Activated CD4-positive, alpha-beta memory T cell treated with anti-CD3 and anti-CD28 coated beads, Interleukin-2, amount 10 ng/mL, durations not matched to agents 7 days and 5 days (primary cell): ENCODE data around the gene GPR183. TPM values are rescaled to one million over a fixed set of nuclear protein-coding genes. Genes with fewer than 3 reads are reported as not detected.

Experiments used
- CTCF ChIA-PET: fragments of 350-600 bp; sonication (Branson Sonifier 250); formaldehyde crosslinking; loops from one replicate; lab custom pipeline; 2021; ENCODE audit warnings: antibody characterized with exemption, inconsistent platforms; lab: Charles Lee
- POLR2A ChIA-PET: fragments of 350-600 bp; sonication (Branson Sonifier 250); formaldehyde crosslinking; loops from one replicate; lab custom pipeline; 2021; ENCODE audit warnings: antibody characterized with exemption; lab: Charles Lee
- DNase-seq: peaks from one replicate; pipeline ENCODE4 v3.0.0-alpha.2; 2020
- H3K27ac Mint-ChIP-seq: one replicate; pipeline ENCODE4 v1.8.0; 2021; ENCODE audit warnings: mild to moderate bottlenecking, mixed read lengths
- H3K27me3 Mint-ChIP-seq: one replicate; pipeline ENCODE4 v1.8.0; 2021; ENCODE audit warnings: mixed read lengths
- H3K36me3 Mint-ChIP-seq: one replicate; pipeline ENCODE4 v1.8.0; 2021; ENCODE audit warnings: low read depth, mixed read lengths
- H3K4me1 Mint-ChIP-seq: one replicate; pipeline ENCODE4 v1.8.0; 2021; ENCODE audit warnings: mixed read lengths
- H3K4me3 Mint-ChIP-seq: one replicate; pipeline ENCODE4 v1.8.0; 2021; ENCODE audit warnings: mild to moderate bottlenecking, mixed read lengths
- H3K9me3 Mint-ChIP-seq: one replicate; pipeline ENCODE4 v1.8.0; 2021; ENCODE audit warnings: mixed read lengths
- total RNA-seq, 2 experiments: library from RNA; stranded (reverse); gene quantifications; one replicate each; pipeline ENCODE4 v1.2.3, GENCODE V29; 2021

The GPR183 gene
- total RNA-seq, 2 experiments from 2014 or later: 43.7 to 46.2 TPM

DNA sequence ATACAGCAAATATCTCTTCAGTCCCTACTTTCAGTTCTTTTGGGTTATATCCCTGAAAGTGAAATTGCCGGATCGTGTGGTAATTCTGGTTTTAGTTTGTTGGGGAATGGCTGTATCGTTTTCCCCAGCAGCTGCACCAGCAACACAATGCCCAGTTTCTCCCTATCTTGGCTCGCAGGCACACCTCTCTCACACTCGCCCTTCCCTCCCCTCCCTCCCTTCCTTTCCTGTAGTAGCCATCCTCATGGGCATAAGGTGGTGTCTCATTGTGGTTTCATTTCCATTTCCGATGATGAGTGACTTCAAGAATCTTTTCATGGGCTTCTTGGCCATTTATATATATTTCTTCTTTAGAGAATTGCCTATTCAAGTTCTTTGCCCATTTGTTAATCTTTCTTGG, 40.4 kb downstream of the GPR183 start:
- no peak overlapping the region for H3K27ac Mint-ChIP-seq
- POLR2A ChIA-PET: interaction anchor here (1.2 to 4.1 kb wide), 6 partner anchors 11 to 90 kb away, joined by 3 to 51 read pairs (median 6); partner anchors contain the start of gene UBAC2
- CTCF ChIA-PET: interaction anchor here (0.8 to 10.3 kb wide), 21 partner anchors 9 to 424 kb away, joined by 3 to 398 read pairs (median 8); partner anchors contain the start of genes GPR18 and UBAC2
- no peak for DNase-seq
- H3K4me1 Mint-ChIP-seq: peaks cover 53% of the 10 kb centered on the region
- H3K27me3 Mint-ChIP-seq: no peaks in the 10 kb centered on the region
- no peak overlapping the region for H3K4me3 Mint-ChIP-seq
- H3K36me3 Mint-ChIP-seq: peaks cover 20% of the 10 kb centered on the region
- peaks cover under 1% of the 10 kb centered on the region for H3K9me3 Mint-ChIP-seq

DNA sequence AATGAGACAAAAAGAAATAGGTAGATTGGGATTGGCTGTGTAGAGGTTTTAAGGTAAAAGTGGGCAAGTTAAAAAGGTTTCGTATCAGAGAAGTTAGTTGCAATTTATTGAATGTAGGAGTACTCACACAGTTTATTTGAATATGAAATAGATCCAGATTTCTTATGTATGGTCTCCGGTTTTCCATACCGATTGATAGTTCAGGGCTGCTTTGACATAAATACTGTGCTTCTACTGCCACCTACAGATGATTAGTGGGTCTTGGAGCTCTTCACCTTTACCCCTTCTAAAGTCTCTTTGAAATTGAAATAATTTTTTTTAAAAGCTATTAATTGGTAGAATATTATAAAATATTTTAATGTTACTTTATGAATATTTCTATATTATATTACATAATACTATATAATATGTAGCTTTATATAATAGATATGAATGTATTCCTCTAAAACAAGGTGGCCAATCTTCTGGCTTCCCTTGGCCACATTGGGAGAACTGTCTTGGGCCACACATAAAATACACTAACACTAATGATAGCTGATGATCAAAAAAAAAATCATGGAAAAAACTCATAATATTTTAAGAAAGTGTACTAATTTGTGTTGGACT, 41.3 kb downstream of the GPR183 start:
- no peak overlapping the region for H3K27ac Mint-ChIP-seq

DNA sequence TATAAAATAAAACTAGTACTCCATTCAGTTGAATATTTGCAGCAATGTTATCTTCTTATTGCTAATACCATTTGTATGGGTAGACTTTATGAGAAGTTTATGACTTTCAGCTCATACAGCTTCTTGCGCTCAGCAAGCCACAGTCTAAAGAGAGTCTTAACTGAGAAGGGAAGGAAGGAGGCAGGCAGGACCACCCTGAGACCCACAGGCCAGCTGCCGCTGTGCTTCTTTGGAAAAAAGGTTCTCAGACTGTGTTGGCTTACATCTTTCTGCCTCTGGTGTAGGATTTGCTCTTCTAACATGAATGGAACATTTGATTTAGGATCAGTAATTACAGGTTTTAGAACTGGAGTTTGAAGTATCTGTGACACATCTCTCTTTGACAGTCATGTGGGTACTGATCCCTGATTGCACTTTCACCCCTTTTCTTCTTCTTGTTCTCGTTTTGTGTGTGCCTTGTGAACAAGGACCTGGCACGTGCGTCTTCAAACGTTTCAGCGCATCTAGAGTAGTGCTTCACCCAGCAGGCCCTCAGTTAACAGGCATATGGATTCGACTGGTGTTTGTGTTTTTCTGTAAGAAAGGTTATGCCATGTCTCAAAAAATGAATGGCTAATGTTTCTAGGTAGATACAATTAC, 41.9 kb downstream of the GPR183 start:
- peaks cover 47% of the 10 kb centered on the region for H3K4me1 Mint-ChIP-seq
- POLR2A ChIA-PET: interaction anchor here (0.5 to 4.1 kb wide), 10 partner anchors 9 to 399 kb away, joined by 3 to 51 read pairs (median 5); partner anchors contain the start of gene UBAC2
- H3K4me3 Mint-ChIP-seq: no peak overlapping the region
- H3K27ac Mint-ChIP-seq: no peak overlapping the region
- H3K27me3 Mint-ChIP-seq: no peaks in the 10 kb centered on the region
- DNase-seq: no peak
- no peaks in the 10 kb centered on the region for H3K9me3 Mint-ChIP-seq
- peaks cover 16% of the 10 kb centered on the region for H3K36me3 Mint-ChIP-seq
- CTCF ChIA-PET: interaction anchor here (0.6 to 10.3 kb wide), 43 partner anchors 9 to 423 kb away, joined by 3 to 398 read pairs (median 5); partner anchors contain the start of gene UBAC2

More for the DNA sequence above, 41.3 kb downstream of the GPR183 start:
- CTCF ChIA-PET: interaction anchor here (0.5 to 10.3 kb wide), 49 partner anchors 8 to 423 kb away, joined by 3 to 398 read pairs (median 4); partner anchors contain the start of genes GPR18 and UBAC2
- no peak overlapping the region for H3K4me3 Mint-ChIP-seq
- DNase-seq: no peak
- POLR2A ChIA-PET: interaction anchor here (0.5 to 4.1 kb wide), 10 partner anchors 9 to 400 kb away, joined by 3 to 51 read pairs (median 4); partner anchors contain the start of gene UBAC2
- H3K36me3 Mint-ChIP-seq: peaks cover 14% of the 10 kb centered on the region
- H3K4me1 Mint-ChIP-seq: peaks cover 48% of the 10 kb centered on the region
- H3K27me3 Mint-ChIP-seq: no peaks in the 10 kb centered on the region
- H3K9me3 Mint-ChIP-seq: no peaks in the 10 kb centered on the region

DNA sequence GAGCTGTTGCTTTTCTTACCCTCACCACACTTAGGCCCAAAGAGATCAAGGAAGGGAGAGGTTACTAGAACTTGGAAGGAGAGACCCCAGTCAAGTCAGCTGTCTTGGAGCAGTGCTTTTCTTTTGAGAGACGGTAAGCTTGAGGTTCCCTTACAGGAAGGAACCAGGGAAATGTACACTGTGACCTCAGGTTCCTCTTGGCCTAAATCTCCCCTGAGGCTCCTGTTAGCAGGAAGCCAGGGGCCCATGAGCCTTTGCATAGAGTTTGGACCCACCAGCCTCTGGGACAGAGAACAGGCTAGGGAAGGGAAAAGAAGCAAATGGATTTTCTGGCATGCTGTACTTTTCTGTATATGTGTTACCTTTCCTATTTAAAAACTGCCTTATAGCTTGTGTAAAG, 43.1 kb downstream of the GPR183 start:
- POLR2A ChIA-PET: interaction anchor here (0.6 to 4.1 kb wide), 6 partner anchors 8 to 87 kb away, joined by 3 to 51 read pairs (median 6); partner anchors contain the start of gene UBAC2
- no peak for DNase-seq
- CTCF ChIA-PET: interaction anchor here (0.7 to 10.3 kb wide), 11 partner anchors 8 to 395 kb away, joined by 3 to 398 read pairs (median 5); partner anchors contain the start of gene UBAC2
- H3K9me3 Mint-ChIP-seq: no peaks in the 10 kb centered on the region
- no peak overlapping the region for H3K4me3 Mint-ChIP-seq
- peaks cover 27% of the 10 kb centered on the region for H3K36me3 Mint-ChIP-seq
- no peaks in the 10 kb centered on the region for H3K27me3 Mint-ChIP-seq
- H3K27ac Mint-ChIP-seq: peak overlapping the region; percentile 17
- H3K4me1 Mint-ChIP-seq: peaks cover 53% of the 10 kb centered on the region

DNA sequence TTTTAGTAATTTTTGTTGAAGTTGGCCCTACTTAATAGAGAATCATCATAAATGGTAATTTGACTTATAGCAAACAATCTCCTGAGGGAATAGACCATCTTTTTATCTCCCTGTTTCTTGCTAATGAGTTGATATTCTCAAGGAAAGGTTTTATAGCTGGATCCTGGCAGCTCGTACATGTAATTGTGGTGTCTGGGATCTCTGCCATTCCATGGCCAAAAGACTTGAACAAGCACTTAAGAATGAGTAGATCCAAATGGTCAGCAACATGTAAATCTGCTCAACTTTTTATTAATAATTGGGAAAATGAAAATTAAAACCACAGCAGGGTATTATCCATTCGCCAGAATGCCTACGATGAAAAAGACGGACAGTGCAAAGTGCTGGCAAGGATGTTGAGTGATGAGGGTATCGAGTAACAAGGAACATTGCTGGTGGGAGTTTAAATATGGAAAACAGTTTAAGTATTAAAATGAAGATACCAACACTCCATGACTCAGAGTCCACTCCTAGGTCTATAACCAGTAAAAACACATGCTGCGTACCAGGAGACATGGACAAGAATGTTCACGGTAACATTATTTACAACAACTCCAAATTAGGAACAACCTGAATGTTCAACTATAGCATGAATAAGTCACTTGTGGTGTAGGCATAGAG, 43.9 kb downstream of the GPR183 start:
- Mint-ChIP-seq H3K9me3 (no peaks in the 10 kb centered on the region), H3K27ac (peak overlapping the region; percentile 17), H3K4me3 (no peak overlapping the region), H3K4me1 (peaks cover 55% of the 10 kb centered on the region), H3K36me3 (peaks cover 24% of the 10 kb centered on the region), H3K27me3 (no peaks in the 10 kb centered on the region)
- ChIA-PET POLR2A (interaction anchor here (1.2 to 4.1 kb wide), 3 partner anchors 64 to 87 kb away, joined by 5 to 51 read pairs (median 9); partner anchors contain the start of gene UBAC2), CTCF (interaction anchor here (1.0 to 10.3 kb wide), 6 partner anchors 25 to 172 kb away, joined by 5 to 398 read pairs (median 92); partner anchors contain the start of gene UBAC2)
- DNase-seq: no peak

DNA sequence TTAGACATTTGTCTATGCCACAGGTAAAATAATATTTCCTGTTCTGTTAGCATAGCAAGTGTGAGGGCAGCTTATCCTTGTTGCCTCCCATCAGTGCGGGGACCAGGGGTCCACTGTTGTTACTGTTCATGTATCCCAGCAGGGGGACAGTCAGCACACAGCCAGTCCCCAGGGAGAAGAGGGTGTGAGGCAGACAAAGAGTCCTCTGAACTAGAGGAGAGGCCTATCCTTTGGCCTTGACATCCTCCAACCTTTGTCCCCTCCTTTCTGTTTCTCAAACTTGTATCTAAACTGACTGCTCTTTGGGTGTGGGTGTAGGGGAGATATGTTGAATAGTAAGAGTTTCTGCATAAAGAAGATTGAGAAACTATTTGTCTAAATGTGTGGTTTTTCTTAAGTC, 46.1 kb downstream of the GPR183 start:
- H3K36me3 Mint-ChIP-seq: peaks cover 31% of the 10 kb centered on the region
- POLR2A ChIA-PET: interaction anchor here (2.2 kb wide), 1 partner anchor 60 kb away, joined by 21 read pairs; the partner anchor contains the start of gene UBAC2

DNA sequence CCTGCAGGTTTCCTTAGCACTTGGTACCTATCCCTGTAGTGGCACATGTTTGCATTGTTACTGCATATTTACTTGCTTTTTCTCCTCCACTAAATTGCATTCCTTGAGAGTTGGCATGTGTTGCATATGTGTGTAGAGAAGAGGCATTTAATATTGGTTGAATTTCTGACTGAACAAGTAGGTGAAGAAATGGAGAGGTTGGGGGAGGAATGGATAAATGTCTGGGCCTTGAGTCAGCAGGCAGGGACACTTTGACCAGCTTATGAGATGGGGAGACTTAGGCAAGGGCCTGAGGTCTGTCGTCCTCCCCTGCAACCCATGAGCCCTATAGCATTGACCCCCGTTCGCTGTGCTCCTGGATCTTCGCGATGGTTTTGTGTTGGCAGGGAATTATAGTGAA, 47.0 kb downstream of the GPR183 start:
- H3K4me3 Mint-ChIP-seq: no peak overlapping the region
- peak overlapping the region; percentile 91 for H3K27ac Mint-ChIP-seq
- peaks cover 63% of the 10 kb centered on the region for H3K4me1 Mint-ChIP-seq
- no peaks in the 10 kb centered on the region for H3K27me3 Mint-ChIP-seq
- ChIA-PET POLR2A (interaction anchor here (2.2 kb wide), 1 partner anchor 59 kb away, joined by 21 read pairs; the partner anchor contains the start of gene UBAC2), CTCF (interaction anchor here (0.5 to 2.7 kb wide), 3 partner anchors 9 to 84 kb away, joined by 3 to 11 read pairs (median 4); no protein-coding TSS in a partner anchor)
- DNase-seq: no peak
- peaks cover 31% of the 10 kb centered on the region for H3K36me3 Mint-ChIP-seq
- no peaks in the 10 kb centered on the region for H3K9me3 Mint-ChIP-seq

More for the DNA sequence above, 46.1 kb downstream of the GPR183 start:
- DNase-seq: no peak
- H3K27me3 Mint-ChIP-seq: no peaks in the 10 kb centered on the region
- no peaks in the 10 kb centered on the region for H3K9me3 Mint-ChIP-seq
- H3K4me3 Mint-ChIP-seq: no peak overlapping the region
- CTCF ChIA-PET: interaction anchor here (2.7 kb wide), 1 partner anchor 84 kb away, joined by 11 read pairs; no protein-coding TSS in a partner anchor
- no peak overlapping the region for H3K27ac Mint-ChIP-seq
- peaks cover 64% of the 10 kb centered on the region for H3K4me1 Mint-ChIP-seq

DNA sequence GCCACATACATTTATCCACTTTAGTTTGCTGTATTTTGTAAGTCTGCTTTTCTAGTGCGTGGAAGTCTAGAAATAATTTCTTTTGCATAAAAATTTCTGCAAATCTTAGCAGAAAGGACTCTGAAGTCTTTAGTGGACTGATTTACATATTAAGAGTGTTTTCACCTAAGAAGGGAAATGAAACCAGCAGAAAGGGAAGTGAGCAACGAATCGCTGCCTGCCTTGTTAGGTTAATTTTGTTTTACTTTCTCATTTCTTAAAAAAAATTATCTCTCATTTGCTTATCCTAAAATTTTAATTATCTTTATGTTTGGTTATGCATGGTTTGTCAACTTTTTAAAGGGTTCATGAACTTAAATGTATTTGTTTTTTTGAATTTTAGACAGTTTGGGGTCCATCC, 48.3 kb downstream of the GPR183 start:
- peak; percentile 40 for DNase-seq

DNA sequence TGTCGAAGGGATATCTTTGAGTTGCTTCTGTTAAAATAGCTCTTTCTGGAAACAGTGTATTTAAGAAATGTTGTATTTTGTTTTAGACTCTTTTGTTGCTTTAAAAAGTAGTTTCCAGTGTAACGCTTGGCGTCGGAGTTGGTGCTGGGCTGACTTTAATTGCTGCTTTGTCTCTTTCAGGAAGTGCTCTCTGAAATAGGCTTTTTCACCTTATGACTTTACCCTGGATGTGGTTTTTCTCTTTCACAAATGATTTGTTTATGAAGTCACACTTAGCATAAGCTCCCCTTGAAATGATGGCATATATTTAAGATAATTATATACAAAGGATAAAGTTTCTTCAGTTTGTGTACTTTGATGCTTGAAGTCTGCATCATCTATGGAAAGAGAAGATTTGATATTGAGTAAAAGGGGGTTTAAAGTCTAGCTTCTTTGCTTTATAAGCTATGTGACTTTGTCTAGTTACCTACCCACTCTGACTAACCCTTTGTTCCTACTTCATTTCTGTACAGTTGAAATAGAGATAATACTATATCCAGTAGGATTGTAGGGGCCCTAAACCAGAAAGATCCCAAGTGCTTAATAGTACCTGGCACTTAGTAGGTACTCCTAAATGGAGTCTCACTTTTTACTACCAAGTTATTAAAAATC, 48.9 kb downstream of the GPR183 start, which contains the start of gene GPR18:
Gene GPR18, minus strand, starts transcription at position 170 of the 651 bp plus-strand sequence. CDS start 2,507 bp downstream, outside the sequence.
- Mint-ChIP-seq H3K27me3 (no peaks in the 10 kb centered on the region), H3K9me3 (no peaks in the 10 kb centered on the region), H3K4me1 (peaks cover 54% of the 10 kb centered on the region), H3K4me3 (peak within 1 kb of the TSS; percentile 78), H3K36me3 (peaks cover 39% of the 10 kb centered on the region), H3K27ac (peak within 1 kb of the TSS; percentile 91)
- ChIA-PET CTCF (interaction anchor here (0.7 to 4.3 kb wide), 13 partner anchors 8 to 178 kb away, joined by 3 to 31 read pairs (median 6); partner anchors contain the start of gene UBAC2), POLR2A (interaction anchor here (0.8 to 5.1 kb wide), 27 partner anchors 11 to 244 kb away, joined by 3 to 99 read pairs (median 5); partner anchors contain the start of genes GPR183 and UBAC2)
- peak; percentile 48 for DNase-seq

More for the DNA sequence above, 48.3 kb downstream of the GPR183 start:
- Mint-ChIP-seq H3K36me3 (peaks cover 38% of the 10 kb centered on the region), H3K9me3 (no peaks in the 10 kb centered on the region), H3K4me1 (peaks cover 60% of the 10 kb centered on the region), H3K4me3 (peak overlapping the region; percentile 78), H3K27ac (peak overlapping the region; percentile 91), H3K27me3 (no peaks in the 10 kb centered on the region)
- POLR2A ChIA-PET: interaction anchor here (0.8 to 5.1 kb wide), 24 partner anchors 10 to 243 kb away, joined by 3 to 99 read pairs (median 6); partner anchors contain the start of genes GPR183 and UBAC2
- CTCF ChIA-PET: interaction anchor here (1.1 to 4.3 kb wide), 9 partner anchors 10 to 177 kb away, joined by 4 to 31 read pairs (median 11); partner anchors contain the start of gene UBAC2

DNA sequence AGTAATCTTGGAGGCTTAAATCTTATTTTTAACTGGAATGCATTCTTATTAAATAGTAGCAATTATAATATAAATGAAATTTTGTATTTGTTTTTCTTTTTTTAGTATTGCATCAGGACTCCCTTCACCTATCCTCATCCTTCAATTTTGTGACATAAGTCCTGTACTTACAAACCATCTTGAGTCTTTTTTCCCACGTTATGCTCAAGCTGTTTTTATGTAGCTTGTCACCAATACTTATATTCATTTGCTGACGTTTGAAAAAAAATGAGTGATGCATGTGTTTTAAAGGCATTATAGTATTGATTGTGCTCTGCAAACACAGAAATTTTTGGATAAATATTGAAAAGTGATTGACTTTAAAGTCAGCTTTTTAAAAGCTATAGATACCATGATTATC, 49.9 kb downstream of the GPR183 start:
- POLR2A ChIA-PET: interaction anchor here (0.8 to 5.1 kb wide), 14 partner anchors 12 to 211 kb away, joined by 3 to 99 read pairs (median 7); partner anchors contain the start of genes GPR183 and UBAC2
- H3K27me3 Mint-ChIP-seq: no peaks in the 10 kb centered on the region
- CTCF ChIA-PET: interaction anchor here (0.6 to 4.3 kb wide), 14 partner anchors 8 to 179 kb away, joined by 3 to 31 read pairs (median 4); partner anchors contain the start of gene UBAC2
- peaks cover 39% of the 10 kb centered on the region for H3K36me3 Mint-ChIP-seq
- peaks cover 51% of the 10 kb centered on the region for H3K4me1 Mint-ChIP-seq
- no peak overlapping the region for H3K27ac Mint-ChIP-seq
- no peaks in the 10 kb centered on the region for H3K9me3 Mint-ChIP-seq
- no peak for DNase-seq
- peak overlapping the region; percentile 71 for H3K4me3 Mint-ChIP-seq

DNA sequence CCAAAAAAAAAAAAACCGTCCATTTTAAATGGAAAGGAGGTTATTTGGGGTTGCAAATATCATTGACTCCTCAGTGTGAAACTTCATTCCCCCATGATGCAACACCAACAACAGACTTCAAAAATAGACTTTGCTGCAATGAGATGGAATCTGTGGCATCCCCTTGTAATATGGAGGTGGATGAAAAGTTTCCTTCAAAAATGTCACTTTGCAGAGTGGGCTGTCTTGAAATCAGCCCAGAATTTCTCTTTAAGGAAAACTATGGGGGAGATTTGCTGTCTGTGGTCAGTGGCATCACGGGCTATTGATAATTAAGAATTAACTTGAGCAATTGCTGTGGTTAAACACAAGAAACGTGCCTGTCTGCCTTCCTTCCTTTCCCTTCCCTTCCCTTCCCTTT, 50.5 kb downstream of the GPR183 start:
- no peak for DNase-seq
- H3K4me1 Mint-ChIP-seq: peaks cover 57% of the 10 kb centered on the region
- ChIA-PET POLR2A (interaction anchor here (0.8 to 5.1 kb wide), 15 partner anchors 7 to 177 kb away, joined by 3 to 99 read pairs (median 6); partner anchors contain the start of gene UBAC2), CTCF (interaction anchor here (0.6 to 4.3 kb wide), 12 partner anchors 9 to 179 kb away, joined by 3 to 31 read pairs (median 7); partner anchors contain the start of gene UBAC2)
- H3K27me3 Mint-ChIP-seq: no peaks in the 10 kb centered on the region
- peaks cover 45% of the 10 kb centered on the region for H3K36me3 Mint-ChIP-seq
- H3K27ac Mint-ChIP-seq: peak overlapping the region; percentile 40
- H3K4me3 Mint-ChIP-seq: peak overlapping the region; percentile 71
- no peaks in the 10 kb centered on the region for H3K9me3 Mint-ChIP-seq
